ENCODE data around the gene ADORA2B.
"Not testable (repeated sequence)": the region's sequence is repeated elsewhere in the genome, so short reads cannot be mapped to it uniquely, and the experiment has no call there.

Gene ADORA2B

GRCh38 chr17:15921640-15922039, 23.3 kb upstream of the ADORA2B start:
- no peak overlapping the region for H3K4me3 ChIP-seq (ENCODE audit: low read depth, low read length)

- H3K4me3 ChIP-seq (ENCODE audit: low read depth, low read length) = no peak overlapping the region
Measured at GRCh38 chr17:15922586-15922985, 22.3 kb upstream of the ADORA2B start.

DNA sequence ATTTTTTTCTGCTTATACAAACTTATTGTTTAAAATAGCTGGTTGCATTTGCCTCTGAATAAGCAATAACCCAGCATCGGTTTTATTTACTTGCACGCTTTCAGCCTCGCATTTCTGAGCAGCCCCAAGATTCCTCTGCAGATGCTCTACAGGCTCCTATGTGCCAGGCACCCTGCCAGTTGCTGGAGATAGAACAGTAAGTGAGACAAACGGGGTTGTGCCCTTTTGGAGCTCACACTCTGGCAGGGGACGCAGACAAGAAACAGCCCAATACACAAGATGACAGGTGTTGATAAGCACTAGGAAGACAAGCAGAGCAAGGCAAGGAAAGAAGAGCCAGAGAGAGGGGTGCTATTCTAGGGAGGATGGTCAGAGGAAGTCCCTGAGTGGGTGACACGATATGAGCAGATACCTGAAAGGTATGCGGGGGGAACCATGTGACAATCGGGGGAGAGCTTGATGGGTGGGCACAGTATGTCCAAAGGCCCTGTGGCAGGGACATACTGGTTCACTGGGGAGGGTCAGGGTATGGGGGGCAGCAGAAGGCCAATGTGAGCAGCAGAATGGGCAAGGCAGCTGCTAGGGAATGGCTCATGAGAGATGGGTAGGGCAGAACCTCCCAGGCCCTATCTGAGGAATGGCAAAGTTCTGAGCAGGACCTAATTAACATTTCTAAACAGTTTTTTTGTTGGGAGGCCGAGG, 18.7 kb upstream of the ADORA2B start:
- no peak overlapping the region for H3K4me3 ChIP-seq (ENCODE audit: low read depth, low read length)

GRCh38 chr17:15928286-15928785, 16.6 kb upstream of the ADORA2B start:
- no peak overlapping the region for H3K4me3 ChIP-seq (ENCODE audit: low read depth, low read length)

- no peak overlapping the region for H3K4me3 ChIP-seq (ENCODE audit: low read depth, low read length)
Measured at GRCh38 chr17:15929941-15930340, 15.0 kb upstream of the ADORA2B start.

DNA sequence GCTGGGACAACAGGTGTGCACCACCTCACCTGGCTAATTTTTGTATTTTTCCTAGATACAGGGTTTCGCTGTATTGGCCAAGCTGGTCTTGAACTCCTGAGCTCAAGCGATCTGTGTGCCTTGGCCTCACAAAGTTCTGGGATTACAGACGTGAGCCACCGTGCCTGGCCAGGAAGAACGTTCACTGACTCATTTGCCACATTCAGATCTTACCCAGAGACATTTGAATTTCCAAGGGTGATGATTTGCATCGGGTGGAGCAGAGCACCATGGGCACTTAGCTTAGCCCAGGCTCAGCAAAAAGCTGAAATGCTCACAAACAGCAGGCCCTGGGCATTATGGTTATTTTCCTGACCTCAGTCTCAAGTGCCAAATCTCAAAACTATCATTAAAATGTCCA, 14.5 kb upstream of the ADORA2B start:
- no peak overlapping the region for H3K4me3 ChIP-seq (ENCODE audit: low read depth, low read length)

DNA sequence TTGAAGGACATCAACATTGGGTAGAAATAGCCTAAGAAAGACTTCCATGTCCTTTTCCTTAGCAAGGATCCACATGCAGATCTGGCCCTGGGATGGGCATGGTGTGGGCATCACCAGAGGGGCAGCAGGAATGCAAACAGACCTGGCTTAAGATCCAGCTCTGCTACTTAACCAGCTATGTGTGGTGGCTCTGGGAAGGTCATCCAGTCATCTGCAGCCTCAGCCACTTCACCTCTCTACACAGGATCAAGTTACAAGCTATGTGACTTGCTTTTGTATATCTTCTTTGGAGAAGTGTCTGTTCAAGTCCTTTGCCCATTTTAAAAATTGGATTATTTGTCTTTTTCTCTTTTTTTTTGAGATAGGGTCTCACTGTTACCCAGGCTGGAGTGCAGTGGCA, 13.5 kb upstream of the ADORA2B start:
- H3K4me3 ChIP-seq (ENCODE audit: low read depth, low read length) = no peak overlapping the region

GRCh38 chr17:15934866-15935265, 10.1 kb upstream of the ADORA2B start:
- H3K4me3 ChIP-seq (ENCODE audit: low read depth, low read length) = no peak overlapping the region

DNA sequence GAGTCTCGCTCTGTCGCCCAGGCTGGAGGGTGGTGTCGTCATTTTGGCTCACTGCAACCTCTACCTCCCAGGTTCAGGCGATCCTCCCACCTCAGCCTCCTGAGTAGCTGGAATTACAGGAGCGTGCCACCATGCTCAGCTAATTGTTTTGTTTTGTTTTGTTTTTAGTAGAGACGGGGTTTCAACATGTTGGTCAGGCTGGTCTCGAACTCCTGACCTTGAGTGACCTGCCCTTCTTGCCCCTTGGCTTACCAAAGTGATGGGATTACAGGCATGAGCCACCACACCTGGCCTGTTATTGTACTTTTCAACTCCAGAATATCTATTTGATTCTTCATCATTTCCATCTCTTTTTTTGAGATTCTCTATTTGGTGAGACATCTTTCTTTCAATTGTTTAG, 9.0 kb upstream of the ADORA2B start:
- H3K4me3 ChIP-seq (ENCODE audit: low read depth, low read length) = no peak overlapping the region

DNA sequence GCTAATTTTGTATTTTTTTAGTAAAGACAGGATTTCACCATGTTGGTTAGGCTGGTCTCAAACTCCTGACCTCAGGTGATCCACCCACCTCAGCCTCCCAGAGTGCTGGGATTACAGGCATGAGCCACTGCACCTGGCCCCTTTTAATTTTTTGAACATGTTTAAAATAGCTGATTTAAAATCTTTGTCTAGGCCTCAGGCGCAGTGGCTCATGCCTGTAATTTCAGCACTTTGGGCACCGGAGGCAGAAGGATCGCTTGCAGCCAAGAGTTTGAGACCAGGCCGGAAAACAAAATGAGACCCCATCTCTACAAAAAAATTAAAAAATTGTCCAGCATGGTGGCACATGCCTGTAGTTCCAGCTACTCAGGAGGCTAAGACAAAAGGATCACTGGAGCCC, 8.4 kb upstream of the ADORA2B start:
- H3K4me3 ChIP-seq (ENCODE audit: low read depth, low read length) = not testable (repeated sequence)

GRCh38 chr17:15941781-15942180, 3.1 kb upstream of the ADORA2B start:
- no peak overlapping the region for H3K4me3 ChIP-seq (ENCODE audit: low read depth, low read length)

- H3K4me3 ChIP-seq (ENCODE audit: low read depth, low read length) = no peak overlapping the region
Measured at GRCh38 chr17:15942207-15942833, 2.6 kb upstream of the ADORA2B start.

DNA sequence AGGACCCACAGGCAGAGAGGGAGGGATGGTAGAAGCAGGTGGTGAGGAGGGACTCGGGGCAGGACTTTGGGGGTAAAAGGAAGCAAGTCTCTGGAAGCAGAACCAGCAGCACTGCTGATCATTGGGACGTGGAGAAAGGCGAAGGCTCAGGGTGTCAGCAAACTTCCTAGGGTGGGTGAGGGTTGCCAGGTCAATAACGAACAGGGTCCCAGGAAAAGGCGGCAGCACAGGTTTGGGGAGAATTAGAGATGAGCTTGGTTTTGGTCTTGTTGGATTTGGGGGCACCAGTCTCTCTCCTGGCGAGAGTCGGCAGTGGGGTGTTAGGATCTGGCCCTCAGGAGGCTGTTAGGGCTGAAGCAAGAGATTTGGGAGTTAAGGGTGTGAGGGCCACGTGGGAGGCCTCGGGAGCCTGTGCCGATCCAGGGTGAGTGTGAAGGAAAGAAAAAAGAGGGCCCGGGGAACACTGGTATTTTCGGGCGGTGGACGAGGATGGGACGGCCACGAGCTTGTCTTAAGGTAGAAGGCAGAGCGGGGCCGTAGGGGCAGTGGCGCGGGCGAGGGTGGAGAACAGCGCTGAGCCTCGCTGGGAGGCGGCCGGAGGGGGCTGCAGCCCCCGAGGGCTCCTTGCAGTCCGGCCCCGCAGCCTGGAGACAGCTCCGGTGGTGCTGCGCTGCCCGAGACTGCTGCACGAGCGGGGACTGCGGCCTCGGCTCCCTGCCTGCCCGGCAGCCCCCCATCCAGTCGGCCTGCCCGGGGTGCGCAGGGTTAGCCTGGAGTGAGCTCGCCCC, 765 bp upstream of the ADORA2B start:
- H3K4me3 ChIP-seq (ENCODE audit: low read depth, low read length) = peak overlapping the region; percentile 69

DNA sequence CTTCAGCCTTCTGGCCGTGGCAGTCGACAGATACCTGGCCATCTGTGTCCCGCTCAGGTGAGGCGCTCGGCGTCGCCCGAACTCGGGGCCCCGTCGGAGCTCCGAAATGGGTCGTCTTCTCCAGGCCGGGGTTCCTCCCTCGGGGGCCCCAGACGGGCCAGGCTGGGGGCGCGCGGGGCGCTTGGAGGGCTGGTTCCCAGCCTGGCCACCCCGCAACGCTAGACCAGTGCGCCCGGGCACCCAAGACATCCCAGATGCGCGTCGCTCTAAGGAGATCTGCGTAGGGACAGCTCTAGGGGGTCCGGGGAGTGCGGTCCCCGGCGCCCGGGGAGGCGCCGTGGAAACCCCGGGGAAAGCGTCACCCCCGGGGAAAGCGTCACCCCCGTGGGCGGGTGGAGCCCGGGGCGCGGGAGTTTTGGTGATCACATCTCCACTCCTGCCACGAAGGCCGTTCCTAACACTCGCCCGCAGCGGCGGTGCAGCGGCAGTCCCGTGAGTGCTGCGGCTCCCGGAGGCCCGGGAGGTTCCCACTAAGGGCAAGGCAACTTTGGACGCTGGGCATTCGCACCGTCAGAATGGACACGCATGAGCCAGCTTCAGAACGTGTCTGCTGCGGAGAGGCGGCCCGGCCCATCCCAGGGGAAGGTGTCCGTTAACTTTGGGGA, 729 bp downstream of the ADORA2B start:
- H3K4me3 ChIP-seq (ENCODE audit: low read depth, low read length) = peak overlapping the region; percentile 69

DNA sequence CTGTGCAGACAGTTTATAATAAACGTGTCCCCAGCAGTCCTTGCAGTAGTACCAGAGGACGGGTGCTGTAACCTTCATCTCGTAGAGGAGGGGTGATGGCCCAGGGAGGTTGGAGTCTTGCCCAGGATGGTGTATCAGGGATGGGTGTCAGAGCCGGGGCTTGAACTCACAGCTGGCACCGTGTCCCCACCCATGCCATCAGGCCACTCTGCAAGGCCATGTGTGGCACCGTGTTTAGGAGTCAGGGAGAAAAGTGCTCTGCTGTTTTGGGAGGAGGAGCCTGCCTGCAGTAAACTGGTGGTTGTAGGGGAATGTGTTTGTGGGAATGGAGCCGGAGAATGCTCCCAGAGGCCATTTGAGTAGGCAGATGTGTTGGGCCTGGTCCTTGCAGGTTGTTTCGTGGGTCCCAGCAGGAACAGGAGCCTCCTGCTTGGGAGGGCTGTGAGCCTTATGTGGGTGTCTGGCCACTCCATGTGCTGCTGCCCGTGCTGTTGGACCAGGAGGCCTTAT, 1.7 kb downstream of the ADORA2B start:
- no peak overlapping the region for H3K4me3 ChIP-seq (ENCODE audit: low read depth, low read length)

DNA sequence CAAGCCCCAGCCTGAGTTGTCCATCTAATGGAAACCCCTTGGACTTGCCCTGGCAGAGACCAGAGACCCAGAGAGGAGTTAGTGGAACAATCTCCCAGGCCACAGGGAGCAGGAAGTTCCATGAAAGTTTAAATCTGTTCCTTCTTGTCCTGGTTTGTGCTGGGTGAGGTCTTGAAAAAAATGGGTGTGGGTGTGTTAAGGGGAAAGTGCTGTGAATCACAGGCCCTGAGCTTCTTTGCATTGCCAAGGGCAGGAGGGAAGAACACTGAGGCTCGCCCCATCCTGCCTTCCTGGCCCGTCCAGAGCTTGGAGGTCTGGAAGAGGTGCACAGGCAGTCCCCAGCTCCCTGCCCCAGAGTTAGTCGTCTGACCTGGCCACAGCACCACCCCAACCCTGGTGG, 2.3 kb downstream of the ADORA2B start:
- H3K4me3 ChIP-seq (ENCODE audit: low read depth, low read length) = no peak overlapping the region

- H3K4me3 ChIP-seq (ENCODE audit: low read depth, low read length) = no peak overlapping the region
Measured at GRCh38 chr17:15947976-15948752, 3.2 kb downstream of the ADORA2B start.

- no peak overlapping the region for H3K4me3 ChIP-seq (ENCODE audit: low read depth, low read length)
Measured at GRCh38 chr17:15951368-15952047, 6.6 kb downstream of the ADORA2B start.

DNA sequence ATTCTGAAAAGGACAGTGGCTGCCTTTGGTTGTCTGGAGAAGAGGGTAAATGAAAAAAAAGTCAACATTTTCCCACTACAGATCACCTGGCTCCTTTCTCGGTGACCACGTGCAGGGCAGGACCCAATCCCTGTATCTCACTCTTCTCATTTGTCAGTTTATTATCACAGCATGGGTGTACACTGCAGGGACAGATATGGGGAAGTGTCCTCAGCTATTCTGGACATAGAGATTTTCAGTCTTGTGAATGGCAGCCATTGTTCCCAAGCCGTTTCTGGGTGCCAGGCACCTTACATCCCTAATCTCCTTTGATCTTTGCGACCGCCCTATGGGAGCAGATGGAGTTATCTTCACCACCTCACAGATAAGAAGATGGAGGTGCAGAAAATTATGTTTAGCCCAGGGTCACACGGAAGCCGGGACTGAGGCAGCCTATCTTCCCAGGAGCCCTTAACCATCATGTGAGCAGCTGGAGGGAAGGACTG, 7.2 kb downstream of the ADORA2B start:
- no peak overlapping the region for H3K4me3 ChIP-seq (ENCODE audit: low read depth, low read length)

Data from iPS-11a (cell line).